ENCODE results near the gene STAB1. TPM values are rescaled to one million over a fixed set of nuclear protein-coding genes. Genes with fewer than 3 reads are reported as not detected.

The STAB1 gene
- total RNA-seq, 1 donor from 2014 or later, result 0.46 TPM

DNA sequence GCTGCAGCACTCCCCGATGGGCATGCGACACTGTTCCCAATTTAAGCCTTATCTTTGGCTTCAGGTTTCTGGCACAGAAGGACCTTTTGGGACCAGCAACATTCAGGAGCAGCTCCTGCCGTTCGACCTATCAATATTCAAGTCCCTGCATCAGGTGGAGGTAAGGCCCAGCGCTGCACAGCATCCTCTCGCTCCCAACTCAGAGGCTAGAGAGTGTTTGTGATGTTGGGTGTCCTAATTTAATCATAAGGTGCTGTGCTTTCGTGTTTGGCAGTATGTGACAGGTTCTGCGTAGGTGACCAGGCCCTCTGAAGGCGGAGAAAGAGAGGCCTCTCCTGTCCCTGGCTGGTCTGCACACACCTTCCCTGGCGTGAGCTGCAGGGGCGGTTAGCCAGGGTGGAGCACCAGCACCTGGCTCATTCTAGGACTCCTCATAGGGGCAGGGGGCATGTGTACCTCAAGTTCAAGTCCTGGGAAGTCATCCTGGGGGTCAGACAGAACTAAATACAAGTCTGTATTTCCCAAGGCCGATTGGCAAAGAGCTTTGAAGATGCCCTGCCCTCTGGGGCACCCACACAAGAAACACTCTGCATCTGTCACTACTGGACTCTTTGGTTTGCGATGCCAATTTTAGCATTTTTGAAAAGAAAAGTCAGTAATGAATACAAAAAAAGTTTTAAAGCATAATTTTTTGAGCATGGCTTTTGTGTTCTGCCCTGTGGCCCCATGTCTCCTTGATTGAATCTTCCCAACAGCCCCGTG lies 22.7 kb upstream of the STAB1 start:
- H3K9me3 Mint-ChIP-seq (ENCODE audit: low read depth), result no peaks in the 10 kb centered on the region
- no peaks in the 10 kb centered on the region for H3K27me3 Mint-ChIP-seq
- peaks cover 1% of the 10 kb centered on the region for H3K4me1 Mint-ChIP-seq (ENCODE audit: low read depth)
- H3K4me3 Mint-ChIP-seq (ENCODE audit: low read depth), result no peak overlapping the region
- peak overlapping the region; percentile 71 for H3K27ac Mint-ChIP-seq
- DNase-seq (ENCODE audit: low spot score, unreplicated experiment), result no peak
- H3K36me3 Mint-ChIP-seq (ENCODE audit: insufficient read depth), result peaks cover 10% of the 10 kb centered on the region
- TF ChIP-seq, protein P1, sequence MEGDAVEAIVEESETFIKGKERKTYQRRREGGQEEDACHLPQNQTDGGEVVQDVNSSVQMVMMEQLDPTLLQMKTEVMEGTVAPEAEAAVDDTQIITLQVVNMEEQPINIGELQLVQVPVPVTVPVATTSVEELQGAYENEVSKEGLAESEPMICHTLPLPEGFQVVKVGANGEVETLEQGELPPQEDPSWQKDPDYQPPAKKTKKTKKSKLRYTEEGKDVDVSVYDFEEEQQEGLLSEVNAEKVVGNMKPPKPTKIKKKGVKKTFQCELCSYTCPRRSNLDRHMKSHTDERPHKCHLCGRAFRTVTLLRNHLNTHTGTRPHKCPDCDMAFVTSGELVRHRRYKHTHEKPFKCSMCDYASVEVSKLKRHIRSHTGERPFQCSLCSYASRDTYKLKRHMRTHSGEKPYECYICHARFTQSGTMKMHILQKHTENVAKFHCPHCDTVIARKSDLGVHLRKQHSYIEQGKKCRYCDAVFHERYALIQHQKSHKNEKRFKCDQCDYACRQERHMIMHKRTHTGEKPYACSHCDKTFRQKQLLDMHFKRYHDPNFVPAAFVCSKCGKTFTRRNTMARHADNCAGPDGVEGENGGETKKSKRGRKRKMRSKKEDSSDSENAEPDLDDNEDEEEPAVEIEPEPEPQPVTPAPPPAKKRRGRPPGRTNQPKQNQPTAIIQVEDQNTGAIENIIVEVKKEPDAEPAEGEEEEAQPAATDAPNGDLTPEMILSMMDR (IDR thresholded peaks at IDR 0.05; ENCODE audit: unreplicated experiment), result no peak

DNA sequence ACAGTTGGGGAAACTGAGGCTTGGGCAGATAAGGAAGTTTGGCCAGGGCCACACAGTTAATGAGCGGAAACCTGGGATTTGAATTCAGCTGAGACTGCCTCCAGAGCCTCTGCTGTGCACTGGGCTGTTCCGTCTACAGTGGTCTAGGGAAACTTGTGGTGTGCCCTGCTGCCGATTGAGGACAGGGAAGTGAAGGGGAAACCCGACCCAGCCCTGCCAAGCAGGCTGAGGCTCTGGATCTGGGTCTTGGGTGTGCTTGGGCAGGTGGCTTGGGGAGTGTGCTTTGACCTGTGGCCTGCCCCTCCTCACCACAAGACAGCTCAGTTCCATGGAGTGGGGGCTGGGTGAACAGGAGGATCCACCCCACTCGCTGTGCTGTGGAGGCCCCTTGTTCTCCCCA lies 22.1 kb upstream of the STAB1 start:
- Mint-ChIP-seq H3K4me1 (ENCODE audit: low read depth) (peaks cover 1% of the 10 kb centered on the region), H3K27ac (no peak overlapping the region), H3K4me3 (ENCODE audit: low read depth) (no peak overlapping the region), H3K27me3 (no peaks in the 10 kb centered on the region), H3K9me3 (ENCODE audit: low read depth) (no peaks in the 10 kb centered on the region), H3K36me3 (ENCODE audit: insufficient read depth) (peaks cover 10% of the 10 kb centered on the region)
- TF ChIP-seq, protein P1 (IDR thresholded peaks at IDR 0.05; ENCODE audit: unreplicated experiment), result no peak
- DNase-seq (ENCODE audit: low spot score, unreplicated experiment), result no peak

DNA sequence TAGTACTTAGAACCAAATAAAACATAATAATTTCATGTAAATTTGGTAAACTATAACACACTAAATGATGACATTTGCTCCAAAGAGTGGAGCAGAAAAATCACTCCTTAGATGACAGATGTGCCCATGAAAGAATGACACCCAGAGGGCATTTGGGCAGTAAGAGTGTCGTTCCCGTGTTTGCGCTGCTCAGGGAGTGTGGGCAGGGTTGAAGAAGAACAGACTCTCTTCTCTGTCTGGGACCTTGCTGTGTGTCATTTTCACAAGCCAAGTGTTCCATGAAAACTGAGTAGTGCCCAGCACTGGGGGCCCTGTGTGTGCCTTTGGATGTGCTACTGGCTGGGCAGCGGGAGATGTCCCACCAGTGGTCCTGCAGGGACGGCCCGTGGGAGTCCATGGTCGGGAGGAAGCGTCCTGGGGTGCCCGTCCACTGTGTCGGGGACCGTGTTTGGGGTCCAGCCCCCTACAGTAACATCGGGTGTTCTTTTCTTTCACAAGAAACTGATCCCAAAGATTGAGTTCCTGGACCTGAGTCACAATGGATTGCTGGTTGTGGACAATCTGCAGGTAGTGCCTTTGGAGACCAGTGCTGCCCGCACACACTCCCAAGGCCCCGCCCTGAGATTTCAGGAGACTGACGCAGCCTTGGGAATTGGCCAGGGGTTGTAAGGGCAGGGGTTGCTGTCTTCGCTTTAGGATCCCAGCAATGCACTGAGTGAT lies 17.9 kb upstream of the STAB1 start:
- H3K36me3 Mint-ChIP-seq (ENCODE audit: insufficient read depth), result peaks cover 12% of the 10 kb centered on the region
- DNase-seq (ENCODE audit: low spot score, unreplicated experiment), result no peak
- H3K4me3 Mint-ChIP-seq (ENCODE audit: low read depth), result no peak overlapping the region
- no peak overlapping the region for H3K27ac Mint-ChIP-seq
- H3K27me3 Mint-ChIP-seq, result no peaks in the 10 kb centered on the region
- no peaks in the 10 kb centered on the region for H3K4me1 Mint-ChIP-seq (ENCODE audit: low read depth)
- H3K9me3 Mint-ChIP-seq (ENCODE audit: low read depth), result no peaks in the 10 kb centered on the region
- TF ChIP-seq, protein P1 (IDR thresholded peaks at IDR 0.05; ENCODE audit: unreplicated experiment), result no peak

DNA sequence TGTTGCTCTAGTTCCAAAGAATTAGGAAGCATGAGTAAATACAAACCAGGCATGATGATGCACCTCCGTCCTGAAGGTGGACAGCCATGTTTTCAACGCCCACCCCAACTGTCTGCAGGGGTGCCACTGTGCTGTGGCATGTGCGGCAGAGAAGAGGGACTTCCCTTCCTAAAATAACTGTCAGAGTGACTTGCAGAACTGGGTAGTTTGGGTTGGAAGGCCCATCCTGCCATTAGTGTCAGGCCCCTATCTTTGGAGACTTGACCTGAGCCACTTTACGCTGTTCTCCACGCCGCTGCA lies 17.4 kb upstream of the STAB1 start:
- H3K9me3 Mint-ChIP-seq (ENCODE audit: low read depth), result no peaks in the 10 kb centered on the region
- no peak overlapping the region for H3K27ac Mint-ChIP-seq
- DNase-seq (ENCODE audit: low spot score, unreplicated experiment), result no peak
- TF ChIP-seq, protein P1 (IDR thresholded peaks at IDR 0.05; ENCODE audit: unreplicated experiment), result no peak
- peaks cover 14% of the 10 kb centered on the region for H3K36me3 Mint-ChIP-seq (ENCODE audit: insufficient read depth)
- no peaks in the 10 kb centered on the region for H3K27me3 Mint-ChIP-seq
- no peaks in the 10 kb centered on the region for H3K4me1 Mint-ChIP-seq (ENCODE audit: low read depth)
- no peak overlapping the region for H3K4me3 Mint-ChIP-seq (ENCODE audit: low read depth)

DNA sequence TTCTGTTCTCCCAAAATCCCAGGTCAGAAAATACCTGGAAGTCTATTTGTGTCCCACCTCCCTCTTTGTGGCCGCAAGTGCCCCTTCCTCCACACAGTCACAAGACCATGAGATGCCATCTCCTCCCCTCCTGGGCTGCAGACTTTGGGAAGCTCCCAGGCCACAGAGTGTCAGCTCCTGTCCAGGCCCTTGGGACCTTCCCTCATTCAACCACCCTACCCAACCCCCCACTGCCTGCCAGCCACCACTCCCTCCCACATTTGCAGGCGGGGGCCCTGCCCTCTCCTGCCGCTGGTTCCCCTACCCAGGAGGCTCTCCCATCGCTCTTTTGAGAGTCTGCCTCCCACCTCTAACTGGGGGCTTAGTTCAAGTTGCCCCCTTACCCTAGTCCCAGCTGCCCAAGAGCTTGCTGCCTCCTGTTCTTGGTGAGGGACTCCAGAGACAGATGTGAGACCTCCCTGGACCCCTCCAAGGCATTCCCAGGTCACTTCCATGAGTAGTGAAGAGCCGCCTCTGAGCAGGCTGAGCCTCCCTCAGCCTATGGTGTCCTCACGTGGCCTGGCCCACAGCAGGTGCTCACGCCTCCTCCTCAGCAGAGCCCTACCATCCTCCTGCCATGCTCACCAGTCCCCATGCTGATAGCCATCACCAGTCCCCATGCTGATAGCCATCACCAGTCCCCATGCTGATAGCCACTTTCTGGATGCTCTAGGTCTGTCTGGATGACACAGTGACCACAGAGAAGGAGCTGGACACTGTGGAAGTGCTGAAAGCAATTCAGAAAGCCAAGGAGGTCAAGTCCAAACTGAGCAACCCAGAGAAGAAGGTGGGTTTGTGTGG lies 15.9 kb upstream of the STAB1 start:
- no peaks in the 10 kb centered on the region for H3K9me3 Mint-ChIP-seq (ENCODE audit: low read depth)
- no peak for DNase-seq (ENCODE audit: low spot score, unreplicated experiment)
- H3K27ac Mint-ChIP-seq, result no peak overlapping the region
- H3K4me1 Mint-ChIP-seq (ENCODE audit: low read depth), result peaks cover 6% of the 10 kb centered on the region
- TF ChIP-seq, protein P1 (IDR thresholded peaks at IDR 0.05; ENCODE audit: unreplicated experiment), result no peak
- peaks cover 17% of the 10 kb centered on the region for H3K36me3 Mint-ChIP-seq (ENCODE audit: insufficient read depth)
- no peak overlapping the region for H3K4me3 Mint-ChIP-seq (ENCODE audit: low read depth)
- H3K27me3 Mint-ChIP-seq, result no peaks in the 10 kb centered on the region
